ENCODE results near the gene PANK1. TPM values are rescaled to one million over a fixed set of nuclear protein-coding genes. Genes with fewer than 3 reads are reported as not detected.

PANK1 gene
- total and polyA plus RNA-seq, 2 of the 8 experiments (the other 6 are each of a cell fraction or from before 2014, with no cell fraction given): 18.5 to 40.4 TPM

GRCh38 chr10:89580243-89580642, 64.8 kb downstream of the PANK1 start:
- Histone ChIP-seq H3K79me2 (ENCODE audit: control insufficient read depth in 1 of 2, insufficient read depth in 2 of 2, low read length in 2 of 2) (no peaks in the 10 kb centered on the region), H4K5ac (ENCODE audit: insufficient read length, low read depth, low read length) (no peak overlapping the region), H2BK12ac (ENCODE audit: low read depth, low read length) (no peak overlapping the region), H3K4me3 (ENCODE audit: extremely low read depth in 1 of 4, insufficient read depth in 2 of 4, low read depth in 3 of 4, low read length in 4 of 4) (no peak overlapping the region), H2BK20ac (ENCODE audit: low read length) (no peak overlapping the region), H2AK5ac (ENCODE audit: low read depth, low read length) (no peak overlapping the region), H4K20me1 (replicated peaks in 1 of 2; ENCODE audit: control insufficient read depth in 1 of 2, insufficient read depth in 2 of 2, low read length in 2 of 2) (peaks cover 0 to 2% of the 10 kb centered on the region in 2 experiments), H3K9ac (replicated peaks in 1 of 4; ENCODE audit: extremely low read depth in 1 of 4, low read depth in 3 of 4, low read length in 3 of 4) (no peak overlapping the region), H3K56ac (replicated peaks; ENCODE audit: insufficient read length, low read depth, low read length) (no peak overlapping the region), H3K79me1 (ENCODE audit: low read depth, low read length) (no peaks in the 10 kb centered on the region), H2BK120ac (replicated peaks; ENCODE audit: low read depth, low read length) (no peak overlapping the region), H3K23me2 (ENCODE audit: low read depth, low read length) (no peaks in the 10 kb centered on the region), H4K8ac (ENCODE audit: extremely low read depth, insufficient read depth, low read length) (no peak overlapping the region), H2AFZ (ENCODE audit: low read length) (no peak overlapping the region), H3K4ac (replicated peaks; ENCODE audit: insufficient read length, low read depth, low read length) (no peak overlapping the region), H3K14ac (ENCODE audit: insufficient read length) (no peak overlapping the region), H2BK15ac (ENCODE audit: low read length) (no peak overlapping the region), H3K36me3 (ENCODE audit: control insufficient read depth in 2 of 4, insufficient read depth in 4 of 4, low read length in 3 of 4) (peaks cover 0 to 10% (median under 1%) of the 10 kb centered on the region in 4 experiments; a peak in 4 of 8 replicates), H3K27ac (ENCODE audit: low read depth, low read length) (no peak overlapping the region), H3K23ac (ENCODE audit: insufficient read length) (no peak overlapping the region), H3K27me3 (replicated peaks in 1 of 4; ENCODE audit: control insufficient read depth in 3 of 4, extremely low read depth in 1 of 4, insufficient read depth in 3 of 4, low read length in 3 of 4) (no peaks in the 10 kb centered on the region), H3K4me1 (replicated peaks in 1 of 4; ENCODE audit: control insufficient read depth in 3 of 4, insufficient read depth in 4 of 4, low read length in 3 of 4) (no peaks in the 10 kb centered on the region; a peak in 1 of 7 replicates), H3K4me2 (ENCODE audit: insufficient read depth in 1 of 2, low read depth in 2 of 2, low read length in 2 of 2) (no peak overlapping the region), H2BK5ac (ENCODE audit: low read depth, low read length) (no peak overlapping the region), H4K91ac (replicated peaks; ENCODE audit: insufficient read length, low read length) (no peak overlapping the region), H3K18ac (ENCODE audit: extremely low read depth, low read length) (no peak overlapping the region), H3K9me3 (ENCODE audit: insufficient read depth in 2 of 2, low read depth in 1 of 2, low read length in 1 of 2) (no peaks in the 10 kb centered on the region)
- CTCF ChIA-PET (ENCODE audit: partially characterized antibody): interaction anchor here (1.1 to 1.2 kb wide), 2 partner anchors 18 kb away, joined by 3 to 5 read pairs; no protein-coding TSS in a partner anchor
- DNase-seq (ENCODE audit: low read depth in 1 of 2, low spot score in 2 of 2) (no peak), FAIRE-seq (no peak)
- POLR2A ChIA-PET (ENCODE audit: partially characterized antibody): interaction anchor here (0.6 to 1.8 kb wide), 2 partner anchors 9 to 354 kb away, joined by 3 to 4 read pairs; no protein-coding TSS in a partner anchor
- 96% methylated on average over 4 of the region's 4 CpGs; no CpG with 5 or more reads in 1 of the 2 experiments for WGBS, 2 experiments (ENCODE audit: extremely low coverage in 1 of 2, insufficient coverage in 1 of 2, insufficient read length in 1 of 2, insufficient replicate concordance in 2 of 2, low coverage in 1 of 2, low lambda C conversion rate in 2 of 2, missing lambda C conversion rate in 1 of 2)
- TF ChIP-seq MAX (IDR thresholded peaks at IDR 0.05) (no peak), EZH2 (IDR thresholded peaks at IDR 0.05; ENCODE audit: low read depth, low read length, severe bottlenecking) (no peak), KDM4A (IDR thresholded peaks at IDR 0.05; ENCODE audit: low read depth, low read length, severe bottlenecking) (no peak), RAD21 (IDR thresholded peaks at IDR 0.05 in 1 of 2, conservative IDR thresholded peaks at IDR 0.05 in 1 of 2; ENCODE audit: low read depth in 2 of 2, low read length in 2 of 2) (no peak), SIN3A (conservative IDR thresholded peaks at IDR 0.05 in 1 of 2, IDR thresholded peaks at IDR 0.05 in 1 of 2; ENCODE audit: low read depth in 1 of 2, low read length in 2 of 2) (no peak), ZNF274 (IDR thresholded peaks at IDR 0.05; ENCODE audit: borderline replicate concordance, extremely low read depth, low read length) (no peak), POLR2AphosphoS5 (IDR thresholded peaks at IDR 0.05; ENCODE audit: low read depth, low read length) (no peak), SAP30 (IDR thresholded peaks at IDR 0.05; ENCODE audit: insufficient read depth, insufficient replicate concordance, low read length) (no peak), CREB1 (IDR thresholded peaks at IDR 0.05) (no peak), GTF2F1 (IDR thresholded peaks at IDR 0.05; ENCODE audit: borderline replicate concordance, low read depth, low read length) (no peak), TBP (IDR thresholded peaks at IDR 0.05; ENCODE audit: low read depth, low read length) (no peak), CBX8 (IDR thresholded peaks at IDR 0.05; ENCODE audit: borderline replicate concordance, low read depth, low read length) (no peak), EGR1 (IDR thresholded peaks at IDR 0.05; ENCODE audit: borderline replicate concordance, low read depth, low read length) (no peak)

Data from H1 (cell line).